Measurements from ENCODE around the gene RNF150.

The RNF150 gene

GRCh38 chr4:140969296-140969695, 164.0 kb downstream of the RNF150 start:
- DNase-seq = no peak

- no peak for DNase-seq
Observed at GRCh38 chr4:140968371-140968770, 164.9 kb downstream of the RNF150 start.

GRCh38 chr4:140963883-140964282, 169.4 kb downstream of the RNF150 start:
- DNase-seq = no peak

GRCh38 chr4:140955641-140956040, 177.6 kb downstream of the RNF150 start:
- no peak for DNase-seq

GRCh38 chr4:140952717-140953116, 180.6 kb downstream of the RNF150 start:
- DNase-seq = peak in 2 of 3 donors; percentile 13 to 30

GRCh38 chr4:140947506-140947905, 185.8 kb downstream of the RNF150 start:
- DNase-seq = no peak

- DNase-seq = no peak
Observed at GRCh38 chr4:140945106-140945505, 188.2 kb downstream of the RNF150 start.

- DNase-seq = no peak
Observed at GRCh38 chr4:140944572-140944971, 188.7 kb downstream of the RNF150 start.

GRCh38 chr4:140944199-140944515, 189.1 kb downstream of the RNF150 start:
- no peak for DNase-seq

GRCh38 chr4:140943486-140944198, 189.6 kb downstream of the RNF150 start:
- no peak for DNase-seq

- DNase-seq = no peak
Observed at GRCh38 chr4:140940589-140940988, 192.7 kb downstream of the RNF150 start.

- DNase-seq = no peak
Observed at GRCh38 chr4:140937866-140938265, 195.4 kb downstream of the RNF150 start.

GRCh38 chr4:140935254-140935653, 198.0 kb downstream of the RNF150 start:
- no peak for DNase-seq

- no peak for DNase-seq
Observed at GRCh38 chr4:140932501-140933045, 200.7 kb downstream of the RNF150 start.

GRCh38 chr4:140931911-140932310, 201.4 kb downstream of the RNF150 start:
- DNase-seq = no peak

- DNase-seq = no peak
Observed at GRCh38 chr4:140930557-140930956, 202.7 kb downstream of the RNF150 start.

GRCh38 chr4:140930011-140930410, 203.3 kb downstream of the RNF150 start:
- no peak for DNase-seq

GRCh38 chr4:140928880-140929279, 204.4 kb downstream of the RNF150 start:
- DNase-seq = no peak

GRCh38 chr4:140926672-140927071, 206.6 kb downstream of the RNF150 start:
- no peak for DNase-seq

- no peak for DNase-seq
Observed at GRCh38 chr4:140925417-140925816, 207.9 kb downstream of the RNF150 start.

- no peak for DNase-seq
Observed at GRCh38 chr4:140924761-140925392, 208.4 kb downstream of the RNF150 start.

- no peak for DNase-seq
Observed at GRCh38 chr4:140906993-140907962, 226.0 kb downstream of the RNF150 start.

- DNase-seq = no peak
Observed at GRCh38 chr4:140904904-140905303, 228.4 kb downstream of the RNF150 start.

Measured in suppressor macrophage treated with lipopolysaccharide for 1 hour (primary cell).